HEK293 (cell line): ENCODE data around the gene RPS5.

Experiments used
- BCL6B ChIP-seq: fragments of 450-650 bp; formaldehyde crosslinking; IDR thresholded peaks from 2 replicates; pipeline ENCODE4 v1.5.1; 2017; ENCODE audit warnings: missing biosample characterization, missing genetic modification characterization
- GFI1B ChIP-seq: fragments of 450-650 bp; formaldehyde crosslinking; IDR thresholded peaks from 2 replicates; pipeline ENCODE4 v1.5.1; 2016; ENCODE audit warnings: missing biosample characterization, missing genetic modification characterization
- KLF9 ChIP-seq: fragments of 450-650 bp; formaldehyde crosslinking; IDR thresholded peaks from 2 replicates; pipeline ENCODE4 v1.5.1; 2016; ENCODE audit warnings: missing biosample characterization, missing genetic modification characterization, low read depth
- MZF1 ChIP-seq: fragments of 450-650 bp; formaldehyde crosslinking; IDR thresholded peaks from 2 replicates; pipeline ENCODE4 v1.5.1; 2017; ENCODE audit warnings: missing biosample characterization, missing genetic modification characterization, borderline replicate concordance
- PRDM1 ChIP-seq: fragments of 450-650 bp; formaldehyde crosslinking; IDR thresholded peaks from 2 replicates; pipeline ENCODE4; 2016; ENCODE audit warnings: missing biosample characterization, missing genetic modification characterization
- TCF7L2 ChIP-seq: IDR thresholded peaks from 2 replicates; pipeline ENCODE4 v1.6.1; 2011; ENCODE audit warnings: low read depth, mild to moderate bottlenecking, inconsistent platforms, low read length, moderate library complexity, borderline replicate concordance
- TRIM28 ChIP-seq: IDR thresholded peaks from 2 replicates; pipeline ENCODE4 v1.6.1; 2011; ENCODE audit warnings: low read length, control low read depth, borderline replicate concordance
- ZNF112 ChIP-seq: fragments of 450-650 bp; formaldehyde crosslinking; IDR thresholded peaks from 2 replicates; pipeline ENCODE4 v1.5.0; 2017; ENCODE audit warnings: missing biosample characterization, missing genetic modification characterization
- ZNF140 ChIP-seq: fragments of 450-650 bp; formaldehyde crosslinking; IDR thresholded peaks from 2 replicates; pipeline ENCODE4 v1.5.1; 2016; ENCODE audit warnings: missing biosample characterization, missing genetic modification characterization
- ZNF174 ChIP-seq: fragments of 450-650 bp; formaldehyde crosslinking; IDR thresholded peaks from 2 replicates; pipeline ENCODE4 v1.5.0; 2017; ENCODE audit warnings: missing biosample characterization, mild to moderate bottlenecking, missing genetic modification characterization
- ZNF175 ChIP-seq: fragments of 450-650 bp; formaldehyde crosslinking; IDR thresholded peaks from 2 replicates; pipeline ENCODE4 v1.5.1; 2016; ENCODE audit warnings: missing biosample characterization, missing genetic modification characterization
- ZNF184 ChIP-seq: fragments of 450-650 bp; IDR thresholded peaks from 2 replicates; pipeline ENCODE4 v1.5.1; 2018; ENCODE audit warnings: missing biosample characterization, mild to moderate bottlenecking, missing genetic modification characterization
- ZNF239 ChIP-seq: fragments of 450-650 bp; formaldehyde crosslinking; IDR thresholded peaks from 2 replicates; pipeline ENCODE4 v1.5.1; 2016; ENCODE audit warnings: missing biosample characterization, missing genetic modification characterization
- ZNF26 ChIP-seq: fragments of 450-650 bp; formaldehyde crosslinking; IDR thresholded peaks from 2 replicates; pipeline ENCODE4 v1.5.1; 2016; ENCODE audit warnings: missing biosample characterization, missing genetic modification characterization
- ZNF391 ChIP-seq: fragments of 450-650 bp; formaldehyde crosslinking; IDR thresholded peaks from 2 replicates; pipeline ENCODE4 v1.5.1; 2016; ENCODE audit warnings: low read depth, missing biosample characterization, missing genetic modification characterization, borderline replicate concordance
- ZNF449 ChIP-seq: fragments of 450-650 bp; formaldehyde crosslinking; IDR thresholded peaks from 2 replicates; pipeline ENCODE4 v1.5.1; 2017; ENCODE audit warnings: missing biosample characterization, mild to moderate bottlenecking, missing genetic modification characterization, moderate library complexity
- ZNF544 ChIP-seq: fragments of 450-650 bp; formaldehyde crosslinking; IDR thresholded peaks from 2 replicates; pipeline ENCODE4 v1.5.0; 2017; ENCODE audit warnings: missing biosample characterization, missing genetic modification characterization
- ZNF560 ChIP-seq: fragments of 450-650 bp; formaldehyde crosslinking; IDR thresholded peaks from 2 replicates; pipeline ENCODE4 v1.5.1; 2017; ENCODE audit warnings: missing biosample characterization, missing genetic modification characterization, borderline replicate concordance
- ZNF596 ChIP-seq: fragments of 450-650 bp; IDR thresholded peaks from 2 replicates; pipeline ENCODE4 v1.5.0; 2018; ENCODE audit warnings: missing biosample characterization, mild to moderate bottlenecking, missing genetic modification characterization, moderate library complexity
- ZNF654 ChIP-seq: fragments of 450-650 bp; formaldehyde crosslinking; IDR thresholded peaks from 2 replicates; pipeline ENCODE4 v1.5.1; 2016; ENCODE audit warnings: low read depth, missing biosample characterization, missing genetic modification characterization
- ZNF660 ChIP-seq: fragments of 450-650 bp; IDR thresholded peaks from 2 replicates; pipeline ENCODE4 v1.5.1; 2018; ENCODE audit warnings: missing biosample characterization, mild to moderate bottlenecking, missing genetic modification characterization
- ZNF664 ChIP-seq: fragments of 450-650 bp; formaldehyde crosslinking; IDR thresholded peaks from 2 replicates; pipeline ENCODE4 v1.5.1; 2016; ENCODE audit warnings: missing biosample characterization, missing genetic modification characterization
- ZNF701 ChIP-seq: fragments of 450-650 bp; formaldehyde crosslinking; IDR thresholded peaks from 2 replicates; pipeline ENCODE4 v1.5.1; 2016; ENCODE audit warnings: missing biosample characterization, missing genetic modification characterization
- ZNF830 ChIP-seq: fragments of 450-650 bp; IDR thresholded peaks from 2 replicates; pipeline ENCODE4 v1.5.0; 2018; ENCODE audit warnings: missing biosample characterization, missing genetic modification characterization, low read depth, mild to moderate bottlenecking, moderate library complexity
- ZSCAN16 ChIP-seq: fragments of 450-650 bp; formaldehyde crosslinking; IDR thresholded peaks from 2 replicates; pipeline ENCODE4 v1.5.1; 2016; ENCODE audit warnings: missing biosample characterization, missing genetic modification characterization
- TF ChIP-seq, protein P1 (sequence below): IDR thresholded peaks from 2 replicates; pipeline ENCODE4 v1.6.1; 2011; ENCODE audit warnings: mild to moderate bottlenecking, low read depth, low read length, borderline replicate concordance
- TF ChIP-seq, protein P2 (sequence below): fragments of 450-650 bp; formaldehyde crosslinking; IDR thresholded peaks from 2 replicates; pipeline ENCODE4 v1.5.1; 2016; ENCODE audit warnings: missing biosample characterization, missing genetic modification characterization
- TF ChIP-seq, protein P3 (sequence below): fragments of 450-650 bp; formaldehyde crosslinking; IDR thresholded peaks from 2 replicates; pipeline ENCODE4 v1.5.1; 2017; ENCODE audit warnings: missing biosample characterization, missing genetic modification characterization

RPS5 gene

DNA sequence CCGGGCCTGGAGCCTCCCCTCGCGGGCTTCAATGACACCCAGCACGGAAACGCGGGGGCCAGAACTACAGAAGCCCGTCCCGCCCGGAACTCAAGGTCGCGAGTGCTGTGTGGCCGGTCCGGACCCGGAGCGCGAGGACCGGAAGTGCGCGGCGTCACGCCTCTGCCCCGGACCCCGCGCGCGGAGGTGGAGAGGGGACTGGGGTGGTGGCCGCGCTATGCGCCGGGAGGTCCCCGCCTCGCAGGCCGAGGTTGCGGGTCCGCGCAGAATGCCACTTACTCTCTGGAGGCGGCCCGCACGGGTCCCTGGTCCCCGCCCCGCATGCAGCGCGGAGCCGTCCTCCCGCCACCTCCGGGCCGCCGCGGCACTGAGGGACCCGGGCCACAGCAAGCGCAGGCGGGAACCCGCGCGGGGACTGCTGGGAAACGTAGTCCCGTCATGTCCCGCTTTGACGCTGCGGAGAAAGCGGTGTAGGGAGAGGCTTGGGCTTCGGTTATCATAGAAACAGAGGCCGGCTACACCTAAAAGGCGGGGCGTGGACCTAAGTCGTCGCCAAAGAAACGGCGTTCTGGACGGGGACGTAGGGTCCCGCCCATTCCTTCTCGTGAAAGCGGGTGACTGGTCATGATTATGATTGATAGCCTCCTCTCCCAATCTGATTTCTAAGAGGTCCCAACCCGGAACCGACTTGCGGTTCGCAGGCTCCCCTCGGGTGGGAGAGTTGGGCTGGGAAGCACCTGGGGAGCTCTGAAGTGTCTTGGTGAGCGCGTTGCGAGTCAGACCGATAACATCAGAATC is 6.2 kb upstream of the RPS5 start, which contains the start of gene ZNF837 (continued):
- TF ChIP-seq ZNF26 (tag by site-specific recombination): no peak
- peak; percentile 89 for TF ChIP-seq KLF9
- no peak for TF ChIP-seq ZNF654 (tag by site-specific recombination)
- no peak for TF ChIP-seq ZNF701 (tag by site-specific recombination)
- no peak for TF ChIP-seq ZNF174 (tag by site-specific recombination)
- TF ChIP-seq ZNF140 (tag by site-specific recombination): no peak
- TF ChIP-seq ZNF239 (tag by site-specific recombination): 0 out of 2 replicates have a peak, but pooled peaks have one; percentile 25
- TF ChIP-seq, protein P1, sequence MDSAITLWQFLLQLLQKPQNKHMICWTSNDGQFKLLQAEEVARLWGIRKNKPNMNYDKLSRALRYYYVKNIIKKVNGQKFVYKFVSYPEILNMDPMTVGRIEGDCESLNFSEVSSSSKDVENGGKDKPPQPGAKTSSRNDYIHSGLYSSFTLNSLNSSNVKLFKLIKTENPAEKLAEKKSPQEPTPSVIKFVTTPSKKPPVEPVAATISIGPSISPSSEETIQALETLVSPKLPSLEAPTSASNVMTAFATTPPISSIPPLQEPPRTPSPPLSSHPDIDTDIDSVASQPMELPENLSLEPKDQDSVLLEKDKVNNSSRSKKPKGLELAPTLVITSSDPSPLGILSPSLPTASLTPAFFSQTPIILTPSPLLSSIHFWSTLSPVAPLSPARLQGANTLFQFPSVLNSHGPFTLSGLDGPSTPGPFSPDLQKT: no peak
- no peak for TF ChIP-seq PRDM1 (tag by site-specific recombination)
- TF ChIP-seq, protein P2, sequence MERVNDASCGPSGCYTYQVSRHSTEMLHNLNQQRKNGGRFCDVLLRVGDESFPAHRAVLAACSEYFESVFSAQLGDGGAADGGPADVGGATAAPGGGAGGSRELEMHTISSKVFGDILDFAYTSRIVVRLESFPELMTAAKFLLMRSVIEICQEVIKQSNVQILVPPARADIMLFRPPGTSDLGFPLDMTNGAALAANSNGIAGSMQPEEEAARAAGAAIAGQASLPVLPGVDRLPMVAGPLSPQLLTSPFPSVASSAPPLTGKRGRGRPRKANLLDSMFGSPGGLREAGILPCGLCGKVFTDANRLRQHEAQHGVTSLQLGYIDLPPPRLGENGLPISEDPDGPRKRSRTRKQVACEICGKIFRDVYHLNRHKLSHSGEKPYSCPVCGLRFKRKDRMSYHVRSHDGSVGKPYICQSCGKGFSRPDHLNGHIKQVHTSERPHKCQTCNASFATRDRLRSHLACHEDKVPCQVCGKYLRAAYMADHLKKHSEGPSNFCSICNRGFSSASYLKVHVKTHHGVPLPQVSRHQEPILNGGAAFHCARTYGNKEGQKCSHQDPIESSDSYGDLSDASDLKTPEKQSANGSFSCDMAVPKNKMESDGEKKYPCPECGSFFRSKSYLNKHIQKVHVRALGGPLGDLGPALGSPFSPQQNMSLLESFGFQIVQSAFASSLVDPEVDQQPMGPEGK (tag by site-specific recombination): peak; percentile 87
- TF ChIP-seq ZNF175 (tag by site-specific recombination): no peak
- TF ChIP-seq TCF7L2: peak; percentile 67; the same call in 1 of the 2 replicates
- TF ChIP-seq ZNF660 (tag by site-specific recombination): peak; percentile 98
- 0 out of 2 replicates have a peak, but pooled peaks have one; percentile 9 for TF ChIP-seq ZNF560 (tag by site-specific recombination)
- TF ChIP-seq TRIM28: no peak; the same call in 1 of the 2 replicates
- TF ChIP-seq, protein P3, sequence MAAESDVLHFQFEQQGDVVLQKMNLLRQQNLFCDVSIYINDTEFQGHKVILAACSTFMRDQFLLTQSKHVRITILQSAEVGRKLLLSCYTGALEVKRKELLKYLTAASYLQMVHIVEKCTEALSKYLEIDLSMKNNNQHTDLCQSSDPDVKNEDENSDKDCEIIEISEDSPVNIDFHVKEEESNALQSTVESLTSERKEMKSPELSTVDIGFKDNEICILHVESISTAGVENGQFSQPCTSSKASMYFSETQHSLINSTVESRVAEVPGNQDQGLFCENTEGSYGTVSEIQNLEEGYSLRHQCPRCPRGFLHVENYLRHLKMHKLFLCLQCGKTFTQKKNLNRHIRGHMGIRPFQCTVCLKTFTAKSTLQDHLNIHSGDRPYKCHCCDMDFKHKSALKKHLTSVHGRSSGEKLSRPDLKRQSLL (tag by site-specific recombination): peak; percentile 52; the same call in 1 of the 2 replicates
- TF ChIP-seq ZNF449 (tag by site-specific recombination): peak; percentile 66; the same call in 1 of the 2 replicates
- TF ChIP-seq ZSCAN16 (tag by site-specific recombination): peak; percentile 78; the same call in 1 of the 2 replicates
- TF ChIP-seq ZNF112 (tag by site-specific recombination): no peak
- peak; percentile 94 for TF ChIP-seq ZNF391
- TF ChIP-seq ZNF830 (tag by site-specific recombination): no peak
- TF ChIP-seq BCL6B (tag by site-specific recombination): no peak; the same call in 1 of the 2 replicates
- TF ChIP-seq ZNF544 (tag by site-specific recombination): no peak
- TF ChIP-seq MZF1 (tag by site-specific recombination): peak; percentile 77; the same call in 1 of the 2 replicates
- peak; percentile 47; the same call in 1 of the 2 replicates for TF ChIP-seq ZNF664 (tag by site-specific recombination)
- peak; percentile 55; the same call in 1 of the 2 replicates for TF ChIP-seq ZNF596
- TF ChIP-seq ZNF184 (tag by site-specific recombination): no peak; the same call in 1 of the 2 replicates
- 0 out of 2 replicates have a peak, but pooled peaks have one; percentile 29 for TF ChIP-seq GFI1B (tag by site-specific recombination)
